ENCODE measurements around the gene MAN2A2. TPM values are rescaled to one million over a fixed set of nuclear protein-coding genes. Genes with fewer than 3 reads are reported as not detected.
A peak's percentile ranks its signal among the peaks of the same experiment; 100 is the strongest.

The MAN2A2 gene
- total RNA-seq, 1 donor from 2014 or later, result 51.4 TPM

DNA sequence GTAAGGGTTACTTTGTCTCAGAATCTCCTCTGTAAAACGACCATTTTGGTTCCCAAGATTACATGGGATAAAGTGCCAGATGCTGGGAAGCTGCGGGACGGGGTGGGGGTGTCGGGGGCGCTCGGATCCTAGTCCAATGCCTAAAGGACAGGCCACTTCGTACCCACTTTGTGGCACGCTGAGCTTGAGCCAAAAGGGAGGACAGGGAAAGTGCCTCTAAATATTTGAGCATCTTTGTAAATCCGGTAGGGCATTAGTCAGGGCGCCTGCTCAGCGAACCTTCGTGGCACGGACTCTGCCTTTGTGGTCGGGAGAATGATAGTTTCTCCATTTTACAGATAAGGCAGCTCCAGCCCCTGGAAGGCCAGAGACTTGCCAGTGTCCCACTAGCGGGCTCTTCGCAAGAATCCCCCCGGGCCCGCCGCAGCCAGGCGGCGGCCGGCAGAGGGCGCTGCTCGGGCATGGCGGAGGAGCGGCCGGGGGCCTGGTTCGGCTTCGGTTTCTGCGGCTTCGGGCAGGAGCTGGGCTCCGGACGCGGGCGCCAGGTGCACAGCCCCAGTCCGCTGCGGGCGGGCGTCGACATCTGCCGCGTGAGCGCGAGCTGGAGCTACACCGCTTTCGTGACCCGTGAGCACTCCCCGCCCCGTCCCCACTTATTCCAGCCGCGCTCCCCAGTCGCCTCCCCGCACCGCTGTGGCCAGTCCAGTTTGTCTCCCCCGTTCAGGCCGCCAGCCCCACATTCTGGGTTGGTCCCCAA, 53.4 kb downstream of the MAN2A2 start:
- TF ChIP-seq, protein P1, sequence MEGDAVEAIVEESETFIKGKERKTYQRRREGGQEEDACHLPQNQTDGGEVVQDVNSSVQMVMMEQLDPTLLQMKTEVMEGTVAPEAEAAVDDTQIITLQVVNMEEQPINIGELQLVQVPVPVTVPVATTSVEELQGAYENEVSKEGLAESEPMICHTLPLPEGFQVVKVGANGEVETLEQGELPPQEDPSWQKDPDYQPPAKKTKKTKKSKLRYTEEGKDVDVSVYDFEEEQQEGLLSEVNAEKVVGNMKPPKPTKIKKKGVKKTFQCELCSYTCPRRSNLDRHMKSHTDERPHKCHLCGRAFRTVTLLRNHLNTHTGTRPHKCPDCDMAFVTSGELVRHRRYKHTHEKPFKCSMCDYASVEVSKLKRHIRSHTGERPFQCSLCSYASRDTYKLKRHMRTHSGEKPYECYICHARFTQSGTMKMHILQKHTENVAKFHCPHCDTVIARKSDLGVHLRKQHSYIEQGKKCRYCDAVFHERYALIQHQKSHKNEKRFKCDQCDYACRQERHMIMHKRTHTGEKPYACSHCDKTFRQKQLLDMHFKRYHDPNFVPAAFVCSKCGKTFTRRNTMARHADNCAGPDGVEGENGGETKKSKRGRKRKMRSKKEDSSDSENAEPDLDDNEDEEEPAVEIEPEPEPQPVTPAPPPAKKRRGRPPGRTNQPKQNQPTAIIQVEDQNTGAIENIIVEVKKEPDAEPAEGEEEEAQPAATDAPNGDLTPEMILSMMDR (IDR thresholded peaks at IDR 0.05), result peak; percentile 99
- DNase-seq (ENCODE audit: low spot score), result peak; percentile 79
- Mint-ChIP-seq H3K4me1 (ENCODE audit: low read depth) (peaks cover 33% of the 10 kb centered on the region), H3K36me3 (ENCODE audit: low read depth) (peaks cover 14% of the 10 kb centered on the region), H3K9me3 (ENCODE audit: low read depth) (no peaks in the 10 kb centered on the region), H3K4me3 (ENCODE audit: unreplicated experiment) (peak overlapping the region; percentile 80), H3K27me3 (ENCODE audit: low read depth) (no peaks in the 10 kb centered on the region), H3K27ac (ENCODE audit: unreplicated experiment) (peak overlapping the region; percentile 63)

DNA sequence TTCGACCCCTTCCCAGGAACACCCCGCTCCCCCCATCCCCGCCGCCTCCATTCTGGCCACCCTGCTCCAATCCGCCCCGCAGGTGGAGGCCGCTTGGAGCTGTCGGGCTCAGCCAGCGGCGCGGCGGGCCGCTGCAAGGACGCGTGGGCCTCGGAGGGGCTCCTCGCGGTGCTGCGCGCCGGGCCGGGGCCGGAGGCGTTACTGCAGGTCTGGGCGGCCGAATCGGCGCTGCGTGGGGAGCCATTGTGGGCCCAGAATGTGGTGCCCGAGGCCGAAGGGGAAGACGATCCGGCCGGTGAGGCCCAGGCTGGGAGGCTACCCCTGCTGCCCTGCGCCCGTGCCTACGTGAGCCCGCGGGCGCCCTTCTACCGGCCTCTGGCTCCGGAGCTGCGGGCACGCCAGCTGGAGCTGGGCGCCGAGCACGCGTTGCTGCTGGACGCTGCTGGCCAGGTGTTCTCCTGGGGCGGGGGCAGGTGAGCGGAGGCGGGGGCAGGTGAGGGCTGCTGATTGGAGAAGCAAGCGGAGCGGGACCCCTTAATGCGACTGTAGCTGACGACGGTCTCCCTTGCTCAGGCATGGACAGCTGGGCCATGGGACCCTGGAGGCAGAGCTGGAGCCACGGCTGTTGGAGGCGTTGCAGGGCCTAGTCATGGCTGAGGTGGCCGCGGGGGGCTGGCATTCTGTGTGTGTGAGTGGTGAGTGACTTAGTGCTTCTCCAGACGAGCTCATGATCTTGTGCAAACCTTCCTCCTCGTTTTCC, 54.1 kb downstream of the MAN2A2 start:
- Mint-ChIP-seq H3K9me3 (ENCODE audit: low read depth) (no peaks in the 10 kb centered on the region), H3K36me3 (ENCODE audit: low read depth) (peaks cover 19% of the 10 kb centered on the region), H3K27me3 (ENCODE audit: low read depth) (no peaks in the 10 kb centered on the region), H3K4me1 (ENCODE audit: low read depth) (peaks cover 33% of the 10 kb centered on the region), H3K4me3 (ENCODE audit: unreplicated experiment) (peak overlapping the region; percentile 80), H3K27ac (ENCODE audit: unreplicated experiment) (peak overlapping the region; percentile 68)
- DNase-seq (ENCODE audit: low spot score), result peak; percentile 75
- TF ChIP-seq, protein P1 (IDR thresholded peaks at IDR 0.05), result no peak

DNA sequence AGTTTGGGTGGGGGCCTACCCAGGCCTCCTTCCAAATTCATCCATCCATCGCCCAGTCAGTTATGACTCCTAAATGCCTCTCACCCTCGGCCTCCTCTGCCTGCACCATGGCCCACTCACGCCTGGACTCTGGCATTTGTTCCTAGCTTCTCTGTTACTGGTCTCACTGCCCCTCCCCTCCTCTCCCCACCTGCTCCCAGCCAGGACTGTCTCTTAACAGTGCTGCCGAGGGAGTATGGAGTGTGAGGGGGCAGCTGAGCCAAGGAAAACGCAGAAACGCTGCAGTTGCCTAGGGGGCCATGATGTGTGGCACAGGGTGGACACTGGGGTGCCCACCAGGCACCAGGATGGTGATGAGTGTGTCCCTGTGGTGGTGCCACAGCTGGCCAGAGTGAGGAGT, 54.7 kb downstream of the MAN2A2 start:
- H3K9me3 Mint-ChIP-seq (ENCODE audit: low read depth), result no peaks in the 10 kb centered on the region
- H3K27me3 Mint-ChIP-seq (ENCODE audit: low read depth), result no peaks in the 10 kb centered on the region
- H3K4me1 Mint-ChIP-seq (ENCODE audit: low read depth), result peaks cover 33% of the 10 kb centered on the region
- TF ChIP-seq, protein P1 (IDR thresholded peaks at IDR 0.05), result no peak
- peaks cover 17% of the 10 kb centered on the region for H3K36me3 Mint-ChIP-seq (ENCODE audit: low read depth)
- H3K4me3 Mint-ChIP-seq (ENCODE audit: unreplicated experiment), result peak overlapping the region; percentile 80
- peak overlapping the region; percentile 68 for H3K27ac Mint-ChIP-seq (ENCODE audit: unreplicated experiment)
- peak; percentile 54 for DNase-seq (ENCODE audit: low spot score)

DNA sequence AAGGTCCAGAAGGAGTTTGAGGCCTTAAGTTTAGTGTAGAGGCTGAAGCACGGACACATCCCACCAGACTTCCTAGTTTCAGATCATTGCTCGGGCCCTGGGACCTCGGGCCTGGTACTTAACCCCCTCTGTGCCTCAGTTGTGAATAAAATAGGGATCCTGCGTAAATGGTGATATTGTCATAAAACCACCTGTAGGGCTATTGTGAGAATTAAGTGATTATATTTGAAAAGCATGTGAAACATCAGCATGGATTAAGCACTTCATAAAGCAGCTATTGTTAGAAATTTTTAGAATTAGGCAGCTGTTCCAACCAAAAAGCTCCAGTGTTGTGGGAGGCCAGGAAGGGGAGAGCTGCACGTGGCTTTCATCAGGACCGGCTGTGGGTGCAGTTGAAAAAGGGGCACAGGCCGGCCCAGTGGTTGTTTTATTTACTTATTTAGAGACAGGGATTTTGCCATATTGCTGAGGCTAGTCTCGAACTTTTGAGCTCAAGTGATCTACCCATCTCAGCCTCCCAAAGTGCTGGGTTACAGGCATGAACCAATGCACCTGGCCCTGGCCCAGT, 56.0 kb downstream of the MAN2A2 start:
- H3K27me3 Mint-ChIP-seq (ENCODE audit: low read depth), result no peaks in the 10 kb centered on the region
- peaks cover 23% of the 10 kb centered on the region for H3K36me3 Mint-ChIP-seq (ENCODE audit: low read depth)
- TF ChIP-seq, protein P1 (IDR thresholded peaks at IDR 0.05), result no peak
- H3K27ac Mint-ChIP-seq (ENCODE audit: unreplicated experiment), result peak overlapping the region; percentile 87
- no peak overlapping the region for H3K4me3 Mint-ChIP-seq (ENCODE audit: unreplicated experiment)
- no peaks in the 10 kb centered on the region for H3K9me3 Mint-ChIP-seq (ENCODE audit: low read depth)
- no peak for DNase-seq (ENCODE audit: low spot score)
- H3K4me1 Mint-ChIP-seq (ENCODE audit: low read depth), result peaks cover 33% of the 10 kb centered on the region

- DNase-seq (ENCODE audit: low spot score), result no peak
- Mint-ChIP-seq H3K4me1 (ENCODE audit: low read depth) (peaks cover 31% of the 10 kb centered on the region), H3K4me3 (ENCODE audit: unreplicated experiment) (peak overlapping the region; percentile 38), H3K9me3 (ENCODE audit: low read depth) (no peaks in the 10 kb centered on the region), H3K36me3 (ENCODE audit: low read depth) (peaks cover 23% of the 10 kb centered on the region), H3K27me3 (ENCODE audit: low read depth) (no peaks in the 10 kb centered on the region), H3K27ac (ENCODE audit: unreplicated experiment) (peak overlapping the region; percentile 87)
- TF ChIP-seq, protein P1 (IDR thresholded peaks at IDR 0.05), result no peak
Measured at GRCh38 chr15:90959894-90960293, 56.8 kb downstream of the MAN2A2 start.
